NCI-H345 (cell line): ENCODE results near the gene GMPPB.
"Not testable (repeated sequence)": the region's sequence is repeated elsewhere in the genome, so short reads cannot be mapped to it uniquely, and the experiment has no call there.

Experiments used
- DNase-seq: peaks from one replicate; lab custom pipeline; 2025; lab: John Stamatoyannopoulos, UW

The GMPPB gene

DNA sequence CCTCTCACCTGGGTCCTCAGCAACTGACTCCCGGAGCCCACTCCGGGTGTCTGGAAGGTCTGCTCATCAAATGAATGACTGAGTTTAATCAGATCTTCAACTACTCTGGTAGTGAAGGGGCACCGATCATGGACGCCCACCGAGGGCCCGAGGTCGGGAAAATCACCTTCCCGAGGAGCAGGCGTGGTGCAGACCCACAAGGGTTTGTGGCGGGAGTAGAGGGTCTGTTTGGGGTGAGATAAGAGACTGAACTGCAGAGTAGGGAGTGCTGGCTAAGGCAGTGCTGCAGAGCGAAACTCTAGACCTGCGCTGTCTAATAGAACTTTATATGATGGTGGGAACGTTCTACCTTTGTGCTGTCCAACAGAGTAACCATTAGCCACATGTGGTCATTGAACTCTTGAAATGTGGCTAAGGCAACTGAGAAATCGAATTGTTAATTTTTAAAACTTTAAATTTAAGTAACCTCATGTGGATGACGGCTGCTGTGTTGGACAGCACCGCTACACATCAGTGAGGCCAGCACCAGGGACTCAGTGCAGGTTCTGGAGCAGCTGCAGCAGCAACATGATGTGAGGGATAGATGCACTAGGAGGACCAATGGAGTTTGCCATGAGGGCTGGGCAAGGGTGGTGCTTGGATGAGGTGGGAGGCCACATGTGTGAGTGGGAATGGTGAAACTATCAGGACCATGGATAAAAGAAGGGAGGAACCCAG, 33.7 kb downstream of the GMPPB start:
- not testable (repeated sequence) for DNase-seq

DNA sequence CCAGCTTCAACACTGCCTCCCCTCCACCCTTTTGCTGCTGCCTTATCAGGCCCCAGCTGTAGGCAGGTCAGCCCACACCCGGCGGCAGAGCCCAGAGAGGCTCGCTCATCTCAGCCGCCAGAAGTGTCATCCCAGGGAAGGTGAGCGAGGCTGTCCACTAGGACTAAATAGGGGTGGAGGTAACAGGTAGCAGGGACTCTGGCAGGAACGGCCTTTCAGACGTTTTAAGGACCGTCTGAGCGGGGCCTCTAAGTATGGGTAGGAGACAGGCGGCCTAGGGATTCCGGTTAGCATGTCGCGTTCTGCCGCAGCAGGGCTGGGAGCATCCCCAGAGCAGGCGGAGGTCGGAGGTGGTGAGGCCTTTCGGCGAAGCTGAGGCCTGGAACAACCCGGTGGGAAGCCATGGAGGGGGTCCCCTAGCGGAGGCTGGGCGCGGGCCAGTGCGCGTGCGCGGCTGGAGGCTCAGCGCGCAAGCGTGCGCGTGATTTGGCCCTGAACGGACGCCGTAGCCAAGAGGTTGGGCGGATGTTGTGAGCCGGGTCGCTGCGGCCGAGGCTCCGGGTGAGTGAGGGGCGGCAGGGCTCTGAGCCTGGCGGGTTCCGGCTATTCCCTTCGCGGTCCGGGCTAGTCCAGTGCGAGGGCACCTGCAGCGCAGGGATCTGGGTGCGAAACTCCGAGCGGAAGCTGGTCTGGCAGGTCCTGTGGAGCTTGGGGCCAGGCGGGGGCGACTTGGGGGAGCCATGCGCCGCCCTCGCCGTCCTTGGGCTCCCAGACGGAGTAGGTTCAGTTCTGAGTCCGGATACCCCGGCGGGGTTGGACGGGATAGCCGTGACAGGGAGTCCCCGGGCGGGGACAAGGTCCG, 34.5 kb downstream of the GMPPB start, which contains the start of the genes MST1 and RNF123:
MST1 (minus strand) TSS at position 429 of the 862 bp plus-strand sequence. CDS start 783 bp downstream, outside the sequence.
RNF123 (plus strand) TSS at position 512 of the 862 bp plus-strand sequence. CDS start 1,609 bp downstream, outside the sequence.
- DNase-seq: no peak

DNA sequence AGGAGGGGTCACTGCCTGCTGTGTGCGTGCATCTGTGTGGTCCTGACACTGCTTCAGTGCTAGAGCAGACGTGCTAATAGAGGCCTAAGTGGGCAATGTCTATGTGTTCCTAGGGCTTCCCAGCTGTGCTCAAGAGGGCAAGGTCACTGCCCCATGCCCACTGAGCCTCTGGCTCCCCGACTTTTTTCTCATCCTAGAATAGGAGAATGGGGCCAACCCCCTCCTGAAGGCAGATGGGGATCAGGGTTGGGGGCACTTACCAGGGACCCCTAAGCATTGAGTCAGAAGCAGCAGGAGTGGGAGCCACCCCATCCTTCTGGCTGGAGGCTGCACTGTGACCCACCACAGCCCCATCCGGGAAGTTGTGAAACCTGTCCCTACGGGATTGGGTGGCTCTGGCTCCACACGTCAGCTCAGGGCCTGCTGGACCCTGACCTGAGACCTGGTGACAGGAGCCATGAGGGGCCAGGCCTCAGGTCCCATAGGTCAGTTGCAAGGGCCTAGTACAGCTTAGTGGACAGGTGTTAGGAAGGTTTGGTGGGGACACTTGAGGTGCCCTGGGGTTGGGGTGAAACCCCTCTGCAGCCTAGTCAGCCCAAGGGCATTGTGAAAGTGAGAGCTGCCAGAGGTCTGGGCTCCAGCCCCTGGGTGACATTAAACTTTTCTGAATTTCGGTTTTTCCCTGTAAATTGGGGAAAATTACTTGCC, 35.3 kb downstream of the GMPPB start:
- DNase-seq: not testable (repeated sequence)

DNA sequence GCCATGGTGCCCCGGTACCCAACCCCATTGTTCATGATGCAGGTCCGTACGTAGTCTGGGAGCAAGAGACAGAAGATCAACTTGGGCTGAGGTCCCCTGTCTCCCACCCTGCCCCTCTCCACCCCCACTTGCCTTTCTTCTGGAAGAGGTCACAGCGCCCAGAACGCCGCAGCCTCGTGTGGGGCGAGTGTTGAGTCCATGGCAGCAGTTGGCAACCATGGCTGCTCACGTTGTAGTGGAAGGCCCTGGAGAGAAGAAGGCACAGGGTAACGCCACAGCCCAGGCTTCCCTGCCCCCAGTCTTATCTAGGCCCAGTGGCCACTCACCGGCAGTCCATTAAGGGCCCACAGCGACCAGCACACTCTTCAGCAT, 36.3 kb downstream of the GMPPB start:
- DNase-seq: not testable (repeated sequence)

DNA sequence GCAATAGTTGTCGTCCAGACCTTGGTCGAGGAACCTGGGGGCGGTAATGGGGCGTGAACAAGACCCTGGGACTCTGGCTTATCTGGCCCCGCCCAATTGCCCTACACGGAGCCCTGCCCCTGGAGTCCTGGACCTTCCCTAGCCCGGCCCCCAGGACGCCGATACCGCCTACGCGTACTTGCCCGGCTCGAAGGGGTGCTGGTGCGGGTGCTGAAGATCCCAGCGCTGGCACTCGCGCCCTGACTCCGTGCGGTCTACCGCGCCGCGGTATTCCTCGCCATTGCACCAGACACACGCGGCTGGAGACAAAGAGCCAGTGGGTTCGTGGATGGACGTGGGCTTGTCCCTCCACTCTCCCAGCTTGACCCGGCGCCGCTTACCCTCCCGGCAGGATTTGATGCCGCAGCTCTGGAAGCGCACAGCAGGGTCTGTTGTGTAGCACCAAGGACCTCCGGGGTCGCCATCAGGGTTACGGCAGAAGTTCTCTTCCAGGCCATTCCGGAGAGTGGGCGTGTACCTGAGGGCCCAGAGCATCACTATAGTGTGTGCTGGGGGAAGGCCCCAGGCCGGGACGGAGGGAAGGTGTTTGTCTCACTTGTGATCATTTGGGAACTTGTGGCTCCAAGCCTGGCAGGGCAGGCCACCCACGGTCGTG, 36.9 kb downstream of the GMPPB start:
- DNase-seq: not testable (repeated sequence)

DNA sequence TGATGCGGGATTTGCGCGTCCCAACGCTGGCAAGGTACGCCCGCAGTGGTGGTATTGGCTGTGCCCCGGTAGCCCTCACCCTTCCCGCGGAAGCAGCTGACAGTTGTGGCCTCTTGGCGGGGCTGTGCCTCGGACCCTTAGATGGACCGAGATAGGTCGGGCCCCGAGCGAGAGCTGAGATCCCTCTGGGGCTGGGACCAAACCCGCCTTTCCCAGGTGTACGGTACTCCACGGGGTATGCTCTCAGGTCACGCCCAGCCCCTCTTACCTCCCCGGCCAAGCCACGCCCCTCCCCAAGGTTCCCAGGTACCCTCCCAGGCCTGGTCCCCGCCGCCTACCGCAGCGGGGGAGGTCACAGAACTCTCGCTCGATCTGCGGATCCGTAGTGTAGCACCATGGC, 37.4 kb downstream of the GMPPB start:
- not testable (repeated sequence) for DNase-seq

DNA sequence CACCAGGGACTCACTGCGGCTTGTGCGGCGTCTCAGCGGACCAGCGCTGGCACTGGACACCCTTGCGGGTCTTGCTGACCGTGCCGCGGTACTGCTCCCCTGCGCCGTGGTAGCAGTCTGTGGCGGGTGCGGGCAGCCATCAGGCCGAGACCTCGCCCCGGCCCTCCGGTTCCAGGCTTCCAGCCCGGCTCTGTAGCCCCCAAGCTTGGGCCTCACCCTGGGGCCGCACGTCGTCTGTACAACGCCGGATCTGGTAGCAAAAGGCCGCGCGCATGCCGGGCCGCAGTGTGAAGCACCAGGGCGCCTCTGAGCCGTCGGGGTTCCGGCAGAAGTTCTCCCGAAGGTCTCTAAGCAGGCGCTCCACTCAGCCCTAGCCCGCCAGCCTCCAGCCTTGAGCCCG, 37.9 kb downstream of the GMPPB start:
- DNase-seq: not testable (repeated sequence)

DNA sequence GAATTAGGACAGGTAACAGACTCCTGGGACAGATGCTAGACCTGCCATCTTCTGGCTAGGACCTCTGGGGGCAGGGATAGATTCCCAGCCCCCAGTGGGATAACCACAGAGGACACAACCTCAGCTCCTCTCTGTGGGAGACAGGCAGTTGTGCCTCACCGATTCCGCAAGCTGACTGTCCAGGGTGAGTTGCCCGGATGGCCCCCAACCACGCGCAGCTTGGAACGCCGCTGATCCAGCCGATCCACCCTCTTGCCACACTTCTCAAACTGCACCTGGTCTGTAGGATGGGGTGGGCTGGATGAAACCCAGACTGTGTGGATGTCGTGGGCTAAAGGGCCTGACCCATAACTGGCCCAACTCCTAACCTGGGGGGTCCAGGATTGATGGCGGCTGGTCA, 38.6 kb downstream of the GMPPB start:
- not testable (repeated sequence) for DNase-seq

DNA sequence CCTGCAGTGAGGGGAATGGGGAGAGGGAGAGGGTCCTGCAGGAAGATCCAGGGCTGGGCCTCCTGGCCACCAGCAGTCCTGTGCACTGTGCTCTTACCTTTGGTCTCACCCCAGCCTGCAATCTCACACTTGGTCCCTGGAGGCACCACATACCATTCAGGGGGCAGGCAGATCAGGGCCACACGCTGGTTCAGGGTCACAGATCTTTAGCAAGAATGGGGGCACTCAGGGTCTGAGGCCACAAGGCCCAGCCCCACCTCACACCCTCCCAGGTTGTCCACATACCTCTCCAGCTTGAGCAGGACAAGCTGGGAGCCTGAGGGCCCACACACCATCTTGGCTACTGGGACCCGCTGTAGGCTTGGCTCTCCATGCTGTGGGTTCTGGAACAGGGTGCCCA, 39.3 kb downstream of the GMPPB start:
- DNase-seq: not testable (repeated sequence)

DNA sequence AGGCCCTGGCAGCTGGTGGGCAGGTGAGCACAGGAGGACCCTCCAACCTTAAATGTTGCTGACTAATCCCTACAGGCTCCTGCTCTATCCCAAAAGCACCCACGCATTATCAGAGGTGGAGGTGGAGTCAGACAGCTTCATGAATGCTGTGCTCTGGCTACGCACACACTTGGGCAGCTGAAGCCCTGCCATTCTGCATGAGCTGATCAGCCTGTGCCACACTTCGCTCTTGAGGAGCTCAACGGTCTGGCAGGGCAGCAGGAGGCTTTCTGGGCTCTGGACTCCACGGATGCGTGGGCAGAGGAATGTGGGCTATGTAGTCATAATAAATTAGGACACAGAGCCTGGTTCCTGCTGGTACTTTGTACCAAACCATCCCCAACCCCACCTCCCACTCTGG, 40.6 kb downstream of the GMPPB start:
- no peak for DNase-seq

DNA sequence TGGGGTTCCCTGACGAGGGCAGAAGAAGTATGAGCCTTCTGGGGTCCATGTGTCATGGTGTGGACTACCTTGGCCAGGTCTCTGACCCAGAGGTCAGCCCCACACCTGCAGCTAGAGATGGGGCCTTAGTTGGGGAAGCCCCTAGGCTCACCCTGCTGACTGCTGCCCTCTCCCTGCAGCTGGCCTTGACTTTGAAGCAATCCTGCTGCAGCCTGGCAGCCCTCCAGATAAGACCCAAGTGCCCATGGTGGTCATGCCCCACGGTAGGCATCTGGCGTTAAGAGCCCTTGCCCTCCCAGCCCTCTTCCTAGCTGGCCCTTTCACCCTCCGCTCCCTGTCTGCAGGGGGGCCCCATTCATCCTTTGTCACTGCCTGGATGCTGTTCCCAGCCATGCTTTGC, 42.2 kb downstream of the GMPPB start:
- no peak for DNase-seq

DNA sequence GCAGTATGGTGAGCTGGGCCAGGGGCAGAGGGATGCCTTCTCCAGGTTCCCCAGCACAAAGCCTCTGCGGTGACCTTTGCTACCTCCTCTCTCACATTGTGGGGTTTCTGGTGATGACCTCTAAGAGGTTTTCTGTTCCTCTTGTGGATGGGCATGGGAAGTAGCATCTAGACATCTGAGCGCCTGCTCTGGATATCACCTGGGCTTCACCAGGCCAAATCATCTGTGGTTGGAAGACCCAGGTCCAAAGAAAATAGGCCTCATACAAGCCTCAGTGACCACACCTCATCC, 42.6 kb downstream of the GMPPB start:
- DNase-seq: no peak

DNA sequence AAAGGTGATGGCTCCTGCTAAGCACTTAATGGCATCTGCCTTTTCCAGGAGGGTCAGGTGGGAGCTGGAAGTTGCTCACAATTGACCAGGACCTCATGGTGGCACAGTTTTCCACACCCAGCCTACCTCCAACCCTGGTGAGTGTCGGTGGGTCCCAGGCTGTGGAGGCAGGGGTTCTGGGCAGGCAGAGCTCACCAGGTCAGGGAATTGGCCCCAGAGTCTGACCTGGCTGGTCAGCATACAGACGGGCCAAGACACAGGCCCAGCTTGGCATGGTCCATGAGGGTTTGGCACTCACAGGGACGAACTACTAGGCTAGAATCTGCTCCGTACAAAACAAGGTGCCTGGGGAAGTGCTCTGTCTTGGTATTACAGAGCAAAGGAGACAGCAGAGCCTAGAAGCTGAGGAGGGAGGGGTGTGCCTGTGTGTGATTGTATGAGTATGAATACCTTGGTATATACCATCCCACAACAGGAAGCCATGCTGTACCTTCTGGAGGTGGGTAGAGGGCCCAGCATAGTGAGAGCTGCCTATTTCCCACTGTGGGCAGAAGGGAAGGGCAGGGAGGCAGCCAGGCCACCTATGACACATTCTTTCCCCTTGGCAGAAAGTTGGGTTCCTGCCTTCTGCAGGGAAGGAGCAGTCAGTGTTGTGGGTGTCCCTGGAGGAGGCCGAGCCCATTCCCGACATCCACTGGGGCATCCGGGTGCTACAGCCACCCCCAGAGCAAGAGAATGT, 43.1 kb downstream of the GMPPB start:
- DNase-seq: no peak

DNA sequence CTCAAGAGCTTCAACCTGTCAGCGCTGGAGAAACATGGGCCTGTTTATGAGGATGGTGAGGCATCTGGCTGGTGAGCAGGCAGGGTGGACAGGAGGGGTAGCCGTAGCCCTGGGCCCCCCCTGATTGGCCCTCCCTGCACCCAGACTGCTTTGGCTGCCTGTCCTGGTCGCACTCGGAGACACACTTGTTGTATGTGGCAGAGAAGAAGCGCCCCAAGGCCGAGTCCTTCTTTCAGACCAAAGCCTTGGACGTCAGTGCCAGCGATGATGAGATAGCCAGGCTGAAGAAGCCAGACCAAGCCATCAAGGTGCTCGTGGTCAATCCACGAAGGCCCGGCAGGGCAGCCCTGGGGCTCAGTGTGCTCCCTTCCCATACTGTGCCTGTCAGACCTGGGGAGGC, 47.8 kb downstream of the GMPPB start:
- DNase-seq: no peak

DNA sequence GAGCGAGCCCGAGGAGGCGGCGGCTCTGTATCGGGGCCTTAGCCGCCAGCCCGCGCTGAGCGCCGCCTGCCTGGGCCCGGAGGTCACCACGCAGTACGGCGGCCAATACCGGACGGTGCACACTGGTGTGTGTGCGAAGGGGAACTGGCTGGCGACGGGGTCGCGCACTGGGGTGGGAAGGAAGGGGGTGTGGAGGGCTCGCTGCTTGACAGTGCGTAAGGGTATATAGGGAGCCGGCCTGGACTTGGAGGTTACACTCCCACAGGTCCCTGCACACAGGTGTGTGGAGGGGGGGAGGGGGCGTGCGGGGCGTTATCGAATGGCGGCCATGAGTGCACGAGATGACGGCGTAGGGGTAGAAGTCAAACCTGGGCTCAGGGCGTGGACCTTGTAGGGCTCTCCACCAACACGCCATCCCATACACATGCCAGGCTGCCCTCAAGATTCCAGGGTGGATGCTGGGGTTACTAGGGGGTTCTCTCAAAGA, 49.2 kb downstream of the GMPPB start:
- DNase-seq: no peak

DNA sequence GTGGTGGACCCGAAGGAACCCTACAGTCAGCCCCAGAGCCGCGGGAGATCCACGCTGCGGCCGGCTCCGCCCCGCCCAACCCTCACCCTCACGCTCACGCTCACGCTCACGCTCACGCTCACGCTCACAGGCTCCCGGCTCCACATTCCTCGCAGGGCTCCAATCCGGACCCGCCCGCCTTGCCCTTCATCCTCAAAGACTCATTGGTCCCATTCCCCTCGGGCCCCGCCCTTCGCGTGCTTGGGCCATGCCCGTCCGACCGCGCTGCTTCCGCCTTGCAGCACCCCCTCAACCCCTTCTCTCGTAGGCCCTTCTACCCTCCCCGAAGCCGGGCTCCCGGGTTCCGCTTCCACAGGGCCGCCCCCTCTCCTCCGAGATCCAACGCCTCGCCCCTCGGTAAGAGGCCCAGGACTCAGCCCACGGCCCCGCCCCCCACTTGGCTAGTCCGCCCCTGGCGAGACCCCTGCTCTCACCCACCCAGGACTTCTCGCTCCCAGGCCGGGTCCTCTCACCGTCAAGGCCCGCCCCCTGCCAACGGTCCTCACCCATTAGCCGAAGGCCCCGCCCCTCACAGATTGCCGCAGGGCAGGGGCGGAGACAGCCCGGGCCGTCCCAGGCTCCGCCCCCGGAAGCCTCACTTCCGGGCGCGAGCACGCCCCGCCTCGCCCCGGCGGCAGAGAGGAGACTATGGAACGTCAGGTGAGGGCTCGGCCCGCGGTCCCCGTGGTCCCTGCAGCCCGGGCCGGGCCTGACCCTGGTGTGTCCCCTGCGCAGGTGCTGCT, 49.8 kb downstream of the GMPPB start, which contains the start of gene APEH:
APEH (plus strand) TSS at position 637 of the 782 bp plus-strand sequence; CDS start at position 688, 51 bp downstream.
- no peak for DNase-seq

DNA sequence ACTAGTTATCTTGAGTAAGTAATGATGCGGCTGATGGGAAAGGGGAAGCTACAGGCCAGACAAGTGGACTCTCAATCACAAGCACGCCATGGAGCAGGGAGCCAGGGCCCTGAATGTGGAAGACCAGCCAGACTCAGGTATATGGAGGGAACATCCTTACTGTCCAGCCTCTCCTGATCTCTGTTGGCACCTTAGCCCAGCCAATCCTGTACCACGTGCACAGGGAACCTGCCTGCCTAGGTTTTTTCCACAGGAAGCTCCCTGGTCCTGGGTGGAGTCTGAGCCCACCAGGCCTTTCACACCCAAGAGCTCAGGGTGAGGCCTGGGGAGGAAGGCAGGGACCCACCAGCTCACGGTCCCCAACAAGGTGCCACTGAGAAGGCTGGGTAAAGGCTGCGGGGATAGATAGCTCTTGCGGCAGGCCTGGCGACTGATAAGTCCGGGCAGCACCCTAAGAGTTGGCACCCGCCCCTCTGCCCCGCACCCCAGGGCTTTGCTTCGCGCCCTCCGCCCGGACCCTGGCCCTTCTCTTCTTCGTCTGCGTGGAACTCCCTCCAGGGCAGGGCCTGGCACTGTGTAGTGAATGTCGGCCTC, 50.5 kb downstream of the GMPPB start:
- DNase-seq: no peak

DNA sequence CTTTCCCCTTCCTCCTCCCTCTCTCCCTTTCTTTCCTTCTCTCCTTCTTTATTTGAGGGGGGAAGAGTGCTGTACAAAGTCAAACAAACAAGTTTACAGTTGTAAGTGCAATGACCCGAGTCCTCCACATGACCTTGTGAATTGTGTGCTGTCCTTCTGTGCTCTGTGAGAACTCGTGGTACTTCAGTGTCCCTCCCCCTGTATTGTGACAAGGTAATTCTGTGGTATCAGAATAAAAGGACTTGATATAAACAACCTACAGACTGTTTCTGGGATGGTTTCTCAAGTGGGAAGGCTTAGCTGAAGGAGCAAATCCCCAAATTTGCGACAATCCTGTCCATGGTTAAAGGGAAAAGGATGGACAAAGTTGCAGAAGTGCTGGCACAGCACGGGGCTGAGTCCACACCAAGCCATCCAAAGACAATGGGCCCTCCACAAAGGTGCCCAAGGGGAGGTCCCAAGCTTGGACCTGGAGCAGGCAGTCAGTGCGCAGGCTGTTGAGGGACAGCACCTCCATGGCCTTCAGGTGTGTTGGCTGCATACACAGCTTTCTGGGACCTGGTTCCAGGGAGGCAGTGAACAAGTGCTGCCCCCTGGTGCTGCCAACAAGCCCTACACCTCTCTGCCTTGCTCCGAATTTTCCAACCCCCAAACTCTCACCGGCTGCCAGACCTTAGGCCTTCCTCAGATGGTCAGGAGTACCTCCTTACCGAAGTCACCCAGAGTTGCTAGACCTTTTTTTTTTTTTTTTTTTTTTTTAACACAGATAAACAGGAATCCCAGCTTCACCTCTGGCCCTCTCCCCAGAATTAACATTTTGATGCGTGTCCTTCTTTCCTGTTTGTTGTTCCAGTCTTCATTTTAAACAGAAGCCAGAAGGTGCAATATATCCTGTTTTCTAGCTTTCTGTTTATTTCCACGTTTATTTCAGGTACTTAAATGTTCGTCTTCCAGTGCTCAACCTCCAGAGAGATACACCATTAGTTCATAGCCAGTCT, 52.2 kb downstream of the GMPPB start:
- DNase-seq: no peak

DNA sequence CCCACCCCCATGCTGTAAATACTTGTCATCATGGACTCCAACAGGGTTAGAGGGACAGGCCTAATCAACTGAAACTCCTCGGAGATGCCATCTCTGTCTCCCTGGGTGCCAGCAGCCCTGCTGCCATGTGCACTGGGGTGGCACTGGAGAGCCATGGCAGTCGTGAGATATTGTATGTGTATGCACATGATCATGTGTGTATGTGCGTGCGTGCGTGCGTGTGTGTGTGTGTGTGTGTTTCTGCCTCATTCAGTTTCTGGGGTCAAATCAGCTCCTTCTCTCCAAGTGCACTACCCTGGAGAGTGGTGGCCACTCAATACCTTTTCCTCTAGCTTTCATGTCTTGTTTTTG, 52.8 kb downstream of the GMPPB start:
- DNase-seq: no peak
